GM19452 (cell line): ENCODE data around the gene ADGRG2.
"Not testable (repeated sequence)": the region's sequence is repeated elsewhere in the genome, so short reads cannot be mapped to it uniquely, and the experiment has no call there.

Experiments used
- ATAC-seq: cut with Tn5 transposase; IDR thresholded peaks from one replicate; pipeline ENCODE4 v1.9.1; 2021; ENCODE audit not compliant: unreplicated experiment

ADGRG2 gene

DNA sequence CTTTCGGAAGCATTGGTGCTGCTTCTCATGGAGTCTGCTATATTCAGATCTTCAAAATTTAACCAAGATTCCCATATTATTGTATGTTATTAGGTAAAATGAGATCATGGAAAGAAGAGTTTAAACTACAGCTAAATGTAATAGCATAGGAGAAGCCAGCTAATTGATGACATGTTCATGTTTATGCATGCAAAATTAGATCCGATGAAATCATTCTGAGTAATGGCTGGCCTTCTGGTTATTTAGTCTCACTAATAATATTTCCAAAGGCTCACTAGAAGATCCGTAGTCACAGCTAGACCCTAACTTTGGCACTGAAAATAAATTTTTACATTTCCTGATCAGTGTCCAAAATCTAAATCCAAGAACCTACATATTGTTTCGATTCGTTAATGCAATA, 118.5 kb downstream of the ADGRG2 start:
- no peak for ATAC-seq

DNA sequence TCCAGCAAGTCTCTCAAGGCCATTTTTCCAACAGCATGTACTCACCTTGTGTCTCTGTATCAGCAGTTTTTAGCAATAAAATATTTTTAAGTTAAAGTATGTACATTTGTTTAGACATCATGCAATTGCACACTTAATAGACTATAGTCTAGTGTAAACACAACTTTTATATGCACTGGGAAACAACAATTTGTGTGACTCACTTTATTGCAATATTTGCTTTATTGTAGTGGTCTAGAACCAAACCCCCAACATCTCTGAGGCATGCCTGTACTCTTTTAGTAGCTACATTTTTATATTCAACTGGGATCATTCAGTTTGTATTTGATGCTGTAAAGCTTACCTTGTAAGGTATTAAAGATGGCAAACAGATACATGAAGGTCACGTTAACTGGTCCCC, 123.6 kb downstream of the ADGRG2 start:
- ATAC-seq = no peak

DNA sequence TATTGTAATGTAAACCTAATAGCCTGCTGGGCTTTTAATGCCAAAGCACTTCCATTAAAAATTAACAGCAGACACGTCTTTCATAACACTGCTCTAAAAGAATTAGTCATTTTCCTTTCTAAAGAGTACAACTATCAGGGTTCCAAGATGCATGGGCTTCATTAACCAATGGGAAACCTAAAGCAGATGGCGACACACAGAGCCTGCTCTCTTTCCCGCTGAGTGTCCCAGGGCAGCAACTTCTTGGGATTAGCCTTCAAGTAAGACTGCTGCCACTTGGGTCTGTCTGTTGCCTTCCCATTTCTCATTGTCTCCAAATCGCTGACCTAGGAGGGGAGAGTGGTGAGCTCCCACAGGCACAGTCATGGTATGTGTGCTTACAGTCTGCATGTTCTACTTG, 124.4 kb downstream of the ADGRG2 start:
- no peak for ATAC-seq

DNA sequence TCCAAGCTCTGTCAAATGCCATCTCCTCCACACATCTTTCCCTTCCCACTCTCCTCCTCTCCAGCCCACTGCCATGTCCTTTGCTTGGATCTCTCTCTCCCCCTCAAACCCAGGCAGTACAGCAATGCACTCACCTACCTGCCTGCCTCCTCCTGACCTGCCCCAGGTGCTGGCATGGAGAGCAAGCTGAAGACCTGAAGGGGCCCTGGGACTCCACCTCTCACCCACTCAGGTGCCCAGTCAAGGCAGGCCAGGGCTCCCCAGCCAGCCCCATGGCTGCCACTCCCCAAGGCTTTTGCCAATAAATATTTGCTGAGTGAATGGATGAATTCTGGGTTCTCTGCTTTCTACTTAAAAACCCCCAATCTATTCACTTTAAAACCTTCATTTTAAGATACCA, 125.7 kb downstream of the ADGRG2 start:
- no peak for ATAC-seq

DNA sequence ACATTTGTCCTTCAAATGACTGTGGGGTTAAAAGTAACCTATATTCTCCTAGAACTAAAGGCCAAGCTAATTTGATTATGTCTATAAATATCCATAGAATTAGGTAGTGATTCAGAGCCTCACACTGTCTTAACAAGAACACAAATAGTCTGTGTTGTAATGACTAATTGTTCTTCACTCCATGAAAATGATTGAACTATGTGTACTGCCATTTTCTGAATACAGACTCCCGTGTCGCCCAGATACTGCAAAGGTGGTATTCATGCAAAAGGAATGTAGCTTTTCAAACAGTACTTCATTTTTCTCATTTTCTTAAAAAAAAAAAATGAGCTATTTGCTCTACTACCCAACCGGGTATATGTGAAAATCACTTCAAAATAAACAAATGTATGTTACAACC, 127.0 kb downstream of the ADGRG2 start:
- no peak for ATAC-seq

DNA sequence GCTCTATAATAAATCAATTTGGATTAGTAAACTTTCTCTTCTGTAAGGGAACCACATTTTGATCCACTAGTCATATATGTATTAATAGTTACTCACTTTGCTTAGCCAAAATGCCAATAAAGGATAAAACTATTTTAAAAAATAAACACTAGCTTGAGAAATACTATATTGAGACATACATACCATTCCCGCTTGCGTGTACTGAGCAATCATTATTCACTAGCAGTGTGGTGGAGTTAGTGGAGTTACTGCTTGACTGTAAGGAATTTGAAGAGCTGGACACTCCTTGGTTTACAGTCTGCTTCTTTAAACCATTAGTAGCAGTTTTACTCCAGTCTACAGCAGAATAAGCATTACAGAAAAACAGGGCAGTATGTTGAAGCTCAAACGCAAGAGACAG, 127.6 kb downstream of the ADGRG2 start:
- ATAC-seq = no peak

DNA sequence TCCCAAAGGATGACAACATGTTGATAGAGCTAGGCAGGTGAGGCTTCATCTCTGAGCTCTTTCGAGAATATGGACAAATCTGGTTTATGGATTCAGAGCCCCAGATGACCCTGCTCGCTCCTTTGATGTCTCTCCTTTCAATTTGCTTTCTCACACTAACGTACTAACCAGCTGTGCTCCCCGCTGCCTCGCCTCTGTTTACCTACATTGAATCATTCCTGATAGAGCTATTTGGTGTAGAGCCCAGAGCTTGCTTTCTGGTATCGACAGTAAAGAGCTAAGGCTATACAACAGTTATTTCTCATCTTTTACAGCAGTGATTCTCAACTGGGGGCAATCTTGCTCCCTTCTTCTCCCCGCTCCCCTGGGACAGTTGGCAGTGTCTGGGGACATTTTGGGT, 129.4 kb downstream of the ADGRG2 start:
- ATAC-seq = no peak

DNA sequence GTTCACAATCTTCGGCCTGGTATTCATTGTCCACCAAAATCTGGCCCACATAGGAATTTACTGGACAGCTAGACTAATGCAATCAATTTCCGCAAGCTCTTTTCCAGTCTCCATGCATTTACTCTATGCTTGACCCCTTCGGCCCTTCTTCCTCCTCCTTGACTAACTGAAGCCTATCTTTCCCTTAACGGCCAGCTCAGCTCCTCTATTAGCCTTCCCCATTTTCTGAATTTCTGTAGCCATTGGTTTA, 137.2 kb downstream of the ADGRG2 start:
- no peak for ATAC-seq

DNA sequence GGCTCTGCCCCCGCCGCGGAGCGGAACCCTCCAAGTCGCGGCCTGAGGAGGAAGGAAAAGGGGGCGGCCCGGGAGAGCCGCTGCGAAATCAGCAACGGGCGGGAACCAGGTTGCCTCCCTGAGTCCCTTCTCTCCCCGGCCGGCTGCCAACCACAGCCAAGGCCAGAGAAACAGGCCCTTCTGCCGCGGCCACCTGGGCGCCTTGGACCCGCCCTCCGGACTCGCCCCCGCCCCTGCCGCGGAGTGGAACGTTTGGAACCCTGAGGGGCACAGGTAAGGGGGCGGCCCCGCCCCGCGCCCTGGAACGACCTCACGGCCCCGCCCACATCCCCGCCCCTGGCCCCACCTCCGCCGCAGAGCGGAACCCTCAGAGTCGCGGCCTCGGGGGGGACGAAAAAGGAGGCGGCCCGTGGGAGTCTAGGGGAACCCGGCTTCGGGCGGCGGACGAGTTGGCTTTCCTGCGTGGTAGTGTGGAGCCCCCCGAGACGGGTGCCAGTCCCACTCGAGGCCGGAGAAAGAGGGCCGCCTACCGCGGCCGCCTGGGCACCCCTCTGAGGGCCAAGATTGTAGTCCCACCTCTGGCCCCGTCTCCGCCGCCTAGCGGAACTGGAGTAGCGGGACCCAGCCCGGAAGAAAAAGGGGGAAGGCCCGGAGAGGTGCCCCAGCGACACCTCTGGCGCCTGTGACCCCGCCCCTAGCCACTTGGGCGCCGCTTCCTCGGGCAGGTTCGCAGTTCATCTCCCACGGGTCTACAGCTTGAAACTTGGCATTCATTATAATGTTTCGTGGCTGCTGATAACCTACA, 137.7 kb downstream of the ADGRG2 start:
- peak; percentile 88 for ATAC-seq

DNA sequence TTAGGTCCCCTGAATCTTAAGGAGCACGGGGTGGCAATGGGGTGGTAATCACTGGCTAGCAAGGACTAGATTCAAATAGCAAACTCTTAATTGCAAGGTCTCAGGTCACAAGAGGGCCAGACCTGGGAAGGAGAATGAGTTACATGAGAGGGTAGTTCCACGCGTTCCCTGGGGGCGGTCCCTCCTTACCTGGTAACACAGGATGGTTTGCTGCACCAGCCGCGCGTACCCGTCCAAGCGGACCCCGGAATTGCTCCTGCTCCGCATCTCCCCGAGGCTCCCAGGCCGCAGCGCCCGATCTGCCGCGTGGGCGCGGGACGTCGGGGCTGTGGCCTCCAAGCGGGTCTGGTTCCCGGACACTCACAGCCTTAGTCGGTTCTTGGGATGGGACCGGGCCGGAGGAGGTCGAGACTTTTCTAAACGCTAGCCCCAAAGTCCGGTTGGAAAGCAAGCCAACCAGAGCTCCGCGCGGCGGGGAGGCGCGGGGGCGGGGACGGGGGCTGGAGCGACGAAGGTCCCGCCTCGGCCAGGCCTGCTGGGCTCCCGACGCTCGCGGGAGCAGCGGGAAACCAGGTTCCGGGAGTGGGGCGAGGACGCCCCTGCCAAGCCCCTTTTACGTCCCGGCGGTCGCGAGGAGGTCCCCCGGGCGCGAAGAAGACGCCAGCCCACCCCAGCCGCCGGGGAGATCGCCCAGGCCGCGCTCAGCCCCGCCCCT, 138.4 kb downstream of the ADGRG2 start, which contains the start of gene PHKA2:
PHKA2 (minus strand) TSS at position 449 of the 715 bp plus-strand sequence; CDS start at position 267, 182 bp downstream.
- ATAC-seq = peak; percentile 46

DNA sequence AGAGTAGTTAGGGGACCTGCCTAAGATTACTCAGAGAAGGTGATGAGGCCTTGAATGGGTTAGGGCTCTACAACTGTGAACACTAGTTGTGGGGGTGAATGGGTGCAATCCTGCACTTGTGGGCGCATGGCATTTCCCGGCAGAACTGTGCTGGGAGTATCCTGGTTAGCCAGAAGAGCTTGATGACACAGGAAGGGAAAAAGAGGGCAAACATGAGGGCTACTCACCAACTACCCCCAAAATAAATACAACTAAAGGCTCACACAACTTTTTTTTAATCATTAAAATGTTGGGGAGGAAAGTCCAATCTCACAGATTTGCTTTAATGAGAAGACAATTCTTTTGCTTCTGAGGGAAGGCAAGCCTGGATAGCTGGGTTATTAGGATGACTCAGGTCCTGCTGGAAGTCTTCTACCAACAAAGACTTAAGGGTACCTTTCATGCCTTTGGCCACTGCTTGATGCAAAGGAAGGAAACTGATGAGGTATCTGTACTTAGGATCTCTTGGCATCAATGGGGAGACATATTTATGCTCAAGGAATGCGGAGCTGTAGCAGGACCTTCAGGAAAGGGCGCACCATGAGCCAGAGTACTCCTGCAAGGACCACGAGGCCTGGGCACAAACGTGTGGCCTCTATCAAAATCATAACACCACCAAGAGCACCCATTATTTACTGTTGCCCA, 141.0 kb downstream of the ADGRG2 start:
- no peak for ATAC-seq

DNA sequence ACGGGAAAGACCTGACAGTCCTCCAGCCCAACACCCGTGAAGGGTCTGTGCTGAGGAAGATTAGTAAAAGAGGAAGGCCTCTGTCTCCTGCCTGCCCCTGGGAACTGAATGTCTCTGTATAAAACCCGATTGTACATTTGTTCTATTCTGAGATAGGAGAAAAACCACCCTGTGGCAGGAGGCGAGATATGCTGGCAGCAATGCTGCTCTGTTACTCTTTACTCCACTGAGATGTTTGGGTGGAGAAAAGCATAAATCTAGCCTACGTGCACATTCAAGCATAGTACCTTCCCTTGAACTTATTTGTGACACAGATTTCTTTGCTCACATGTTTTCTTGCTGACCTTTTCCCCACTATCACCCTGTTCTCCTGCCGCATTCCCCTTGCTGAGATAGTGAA, 142.0 kb downstream of the ADGRG2 start:
- not testable (repeated sequence) for ATAC-seq

DNA sequence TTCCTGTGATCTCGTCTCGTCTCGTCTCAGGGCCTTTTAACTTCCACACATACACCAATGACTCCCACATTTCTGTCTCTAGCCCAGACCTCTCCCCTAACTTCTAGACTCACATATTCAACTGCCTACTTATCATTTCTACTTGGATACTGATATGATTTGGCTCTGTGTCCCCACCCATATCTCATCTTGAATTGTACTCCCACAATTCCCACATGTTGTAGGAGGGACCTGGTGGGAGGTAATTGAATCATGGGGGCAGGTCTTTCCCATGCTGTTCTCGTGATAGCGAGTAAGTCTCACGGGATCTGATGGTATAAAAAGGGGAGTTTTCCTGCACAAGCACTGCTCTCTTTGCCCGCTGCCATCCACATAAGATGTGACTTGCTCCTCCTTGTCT, 147.3 kb downstream of the ADGRG2 start:
- ATAC-seq = no peak

DNA sequence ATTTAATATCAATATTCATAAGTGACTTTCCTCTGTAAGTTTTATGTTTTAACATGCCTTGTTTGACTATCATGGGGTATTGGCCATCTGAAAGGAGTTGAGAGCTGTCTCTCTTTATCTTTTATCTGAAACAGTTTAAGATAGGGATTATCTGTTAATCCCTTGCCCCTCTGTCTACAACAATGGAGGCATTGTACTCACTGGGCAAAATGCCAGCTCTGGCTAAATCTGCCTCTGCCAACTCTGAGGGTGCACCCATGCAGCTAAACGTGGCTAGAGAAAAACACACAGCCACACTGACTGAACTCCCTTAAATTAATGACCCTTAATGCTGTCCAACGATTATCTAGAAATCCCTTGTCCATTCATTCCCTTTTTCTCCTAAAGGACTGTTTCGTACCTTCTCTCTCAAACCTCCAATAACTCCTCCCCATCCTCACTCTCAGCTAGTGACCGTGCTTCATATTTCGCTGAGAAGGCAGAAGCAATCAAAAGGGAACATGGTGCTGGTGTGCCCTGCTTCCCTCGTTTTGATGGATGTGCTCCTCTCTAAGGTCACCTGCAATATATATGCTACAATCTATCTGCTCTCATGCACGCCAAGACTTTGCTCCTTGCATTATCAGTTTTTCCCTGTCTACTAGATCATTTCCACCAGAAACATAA, 148.6 kb downstream of the ADGRG2 start:
- ATAC-seq = no peak

DNA sequence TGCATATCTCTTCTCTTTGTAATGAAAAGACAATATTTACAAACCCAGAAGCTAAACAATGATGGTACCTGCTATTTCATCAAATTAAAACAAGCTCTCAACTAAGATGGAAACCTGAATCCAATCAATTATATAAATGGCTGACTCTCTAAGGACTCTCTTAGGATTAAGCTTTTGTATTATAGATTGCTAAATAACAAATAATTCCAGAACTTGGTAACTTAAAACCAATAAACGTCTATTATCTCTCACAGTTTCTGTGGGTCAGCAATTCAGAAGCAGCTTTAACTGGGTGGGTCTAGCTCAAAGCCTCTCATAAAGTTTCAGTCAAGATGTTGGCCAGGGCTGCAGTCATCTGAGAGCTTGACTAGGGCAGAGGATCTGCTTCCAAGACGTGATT, 150.8 kb downstream of the ADGRG2 start:
- no peak for ATAC-seq

DNA sequence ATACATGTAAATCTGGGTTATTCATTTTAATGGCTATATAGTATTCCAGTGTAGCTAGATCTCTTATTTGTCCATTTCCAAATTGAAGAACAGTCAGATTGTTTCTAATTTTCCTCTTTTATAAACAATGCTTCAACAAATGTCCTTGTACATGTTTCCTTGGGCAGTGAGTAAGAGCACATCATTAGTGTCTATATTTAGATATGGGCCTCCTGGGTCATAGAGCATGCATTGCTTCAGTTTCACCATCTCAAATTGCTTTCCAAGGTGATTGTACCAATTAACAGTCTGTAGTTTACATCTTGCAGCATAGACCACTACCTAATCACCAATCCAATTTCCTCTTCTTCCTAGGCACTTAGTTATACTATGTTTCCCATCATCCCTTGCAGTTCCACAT, 151.8 kb downstream of the ADGRG2 start:
- no peak for ATAC-seq

DNA sequence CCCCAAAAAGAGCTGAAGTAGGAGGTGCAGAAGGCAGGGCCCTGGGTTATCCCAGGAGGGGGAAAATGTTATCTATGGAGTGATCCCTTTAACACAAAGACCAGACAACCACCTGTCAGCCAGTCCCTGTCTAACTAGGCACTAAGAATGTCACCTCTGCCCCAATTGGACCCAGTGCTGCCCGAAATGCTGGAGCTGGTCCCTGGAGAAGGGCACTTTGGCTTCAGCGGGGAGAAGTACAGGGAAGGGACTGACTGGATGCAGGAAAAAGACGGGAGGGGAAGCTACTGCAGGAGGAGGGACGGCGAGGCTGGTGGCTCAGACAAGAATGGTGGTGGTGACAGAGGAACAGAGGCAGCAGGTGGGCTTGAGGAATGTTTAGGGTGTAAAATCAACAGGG, 155.6 kb downstream of the ADGRG2 start:
- ATAC-seq = no peak

DNA sequence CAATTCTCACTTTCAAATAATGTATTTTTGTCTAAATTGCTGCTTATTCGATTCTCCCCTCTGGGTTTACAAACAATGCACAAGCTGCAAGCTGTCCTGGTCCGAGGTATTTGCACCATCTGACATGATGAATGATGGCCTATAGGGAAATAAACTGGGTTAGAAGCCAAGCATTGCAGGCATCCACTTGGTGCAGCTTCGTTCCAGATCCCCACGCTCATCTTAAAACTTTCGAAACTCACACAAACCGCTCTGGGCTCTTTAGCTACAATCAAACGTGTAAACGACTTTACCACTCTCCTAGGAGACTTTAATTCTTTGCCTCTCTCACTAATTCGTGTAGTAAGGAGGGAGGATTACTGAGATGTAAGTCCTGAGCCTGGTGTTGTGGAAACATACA, 157.4 kb downstream of the ADGRG2 start:
- no peak for ATAC-seq

DNA sequence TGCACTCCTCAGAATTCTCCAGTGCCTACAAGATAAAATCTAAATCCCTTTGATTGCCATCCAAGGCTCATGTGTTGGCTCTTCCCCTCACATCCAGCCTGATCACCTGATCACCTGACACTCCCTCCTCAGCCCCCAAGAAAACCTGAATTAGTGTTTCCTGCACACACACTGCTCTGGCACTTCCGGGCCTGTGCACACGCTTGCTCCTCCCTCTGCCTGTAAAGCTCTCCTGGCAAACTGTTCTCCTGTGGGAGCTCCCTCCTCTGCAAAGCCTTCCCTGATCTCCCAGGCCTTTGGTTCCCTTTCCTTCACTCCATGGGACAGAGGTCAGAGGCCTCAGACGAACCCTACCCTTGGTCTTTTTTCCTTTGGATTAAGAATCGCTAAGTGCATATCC, 158.2 kb downstream of the ADGRG2 start:
- no peak for ATAC-seq

DNA sequence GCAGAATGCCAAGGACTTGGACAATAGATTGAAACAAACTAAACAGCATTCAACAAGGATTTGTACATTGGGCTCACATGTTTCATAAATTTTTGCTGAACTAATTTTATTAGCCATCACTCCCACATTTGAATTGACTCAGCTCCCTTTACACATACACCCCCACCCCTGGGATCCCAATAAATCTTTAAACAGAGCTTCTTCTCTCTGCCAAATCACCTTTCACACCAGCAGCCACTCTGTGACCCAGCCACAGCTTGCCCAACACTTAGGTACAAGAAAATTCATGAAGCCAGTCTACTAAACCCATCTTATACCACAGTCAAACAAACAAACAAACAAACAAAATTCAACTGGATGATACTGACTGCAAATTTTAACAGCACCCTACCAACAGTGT, 159.9 kb downstream of the ADGRG2 start:
- no peak for ATAC-seq

DNA sequence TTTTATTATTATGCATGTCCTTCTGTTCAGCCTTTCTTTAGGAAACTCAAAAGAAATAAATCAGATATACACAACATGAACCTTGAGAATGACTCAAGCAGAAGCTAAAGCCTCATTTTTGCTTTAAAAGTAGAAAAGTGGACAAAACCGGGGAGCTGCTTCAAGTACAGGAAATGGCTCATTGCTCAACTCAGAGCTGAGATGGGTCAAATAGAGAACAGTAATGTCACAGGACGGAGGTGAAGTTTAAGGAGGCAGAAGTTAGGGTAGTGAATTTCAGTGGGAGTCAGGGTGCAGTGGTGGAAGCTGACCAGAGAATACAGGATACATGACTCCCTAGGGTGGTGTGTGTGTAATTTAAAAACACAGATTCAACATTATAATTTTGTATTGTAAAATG, 160.6 kb downstream of the ADGRG2 start:
- ATAC-seq = no peak
